ENCODE results near the gene WDR6.

Gene WDR6

DNA sequence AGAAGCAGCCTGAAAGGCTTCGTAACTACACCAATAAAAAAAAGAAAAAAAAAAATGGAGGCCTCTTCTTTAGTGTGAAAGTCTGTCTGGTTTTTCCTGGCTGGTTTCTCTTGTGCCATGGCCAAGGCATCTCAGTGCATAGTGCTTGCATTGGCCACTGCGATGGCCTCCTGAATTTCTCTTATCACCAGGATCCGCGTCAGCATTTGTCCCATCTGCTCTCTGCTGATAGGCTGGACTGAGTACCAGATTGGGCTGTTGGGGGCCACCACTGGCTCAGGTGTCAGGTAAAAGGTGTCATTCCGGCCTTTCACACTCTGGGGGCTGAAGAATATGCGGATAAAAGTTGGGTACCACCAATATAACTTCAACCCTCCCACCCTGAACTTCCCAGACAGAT lies 23.1 kb downstream of the WDR6 start:
- DNase-seq, result no peak

DNA sequence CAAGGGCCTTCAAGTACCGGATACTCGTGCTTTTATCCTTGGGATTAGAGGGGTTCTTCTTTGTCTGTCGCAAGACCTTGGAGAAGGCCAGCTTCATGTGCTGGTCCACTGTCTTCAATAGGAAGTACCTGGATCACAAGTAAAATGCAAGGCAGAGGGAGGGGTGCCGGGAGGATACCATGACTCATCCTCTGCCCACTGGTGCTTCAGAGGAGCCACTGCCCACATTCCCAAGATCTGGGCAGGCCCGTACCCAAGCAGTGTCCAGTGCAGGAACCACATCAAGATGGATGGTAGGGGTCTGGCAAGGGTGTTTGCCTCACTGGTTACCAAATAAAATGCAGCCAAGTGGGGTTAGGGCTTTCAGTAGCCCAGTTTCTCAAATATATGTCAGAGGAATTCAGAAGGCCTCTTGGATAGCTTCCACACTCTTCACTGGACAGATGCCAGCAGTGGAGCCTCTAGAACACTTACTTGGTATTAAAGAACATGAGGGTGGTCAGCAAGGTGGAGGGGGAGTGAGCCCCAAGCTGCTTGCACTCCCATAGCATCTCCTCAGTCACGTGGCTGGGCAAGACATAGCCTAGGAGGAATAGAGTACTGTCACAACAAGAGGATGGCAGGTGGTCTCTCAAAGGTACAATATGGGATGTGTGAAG lies 25.6 kb downstream of the WDR6 start:
- DNase-seq, result no peak

DNA sequence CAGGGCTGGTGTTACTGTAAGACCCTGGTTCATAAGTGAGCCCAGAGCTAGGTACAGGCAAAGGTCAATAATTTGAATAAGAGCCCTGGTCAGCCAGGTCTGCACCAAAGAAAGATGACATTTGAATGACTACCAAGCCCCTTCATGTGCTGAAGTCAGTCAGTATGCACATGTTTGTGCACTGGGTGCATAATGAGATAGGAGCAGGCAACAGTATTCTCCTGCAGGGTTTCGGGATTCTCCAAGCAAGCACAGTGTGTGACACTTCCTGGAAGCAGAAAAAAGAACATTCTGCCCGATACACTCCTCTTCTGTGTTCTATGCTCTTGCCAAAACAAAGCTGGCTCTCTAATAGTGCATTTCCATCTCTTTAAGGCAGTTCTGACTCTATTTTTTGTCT lies 27.5 kb downstream of the WDR6 start:
- no peak for DNase-seq

DNA sequence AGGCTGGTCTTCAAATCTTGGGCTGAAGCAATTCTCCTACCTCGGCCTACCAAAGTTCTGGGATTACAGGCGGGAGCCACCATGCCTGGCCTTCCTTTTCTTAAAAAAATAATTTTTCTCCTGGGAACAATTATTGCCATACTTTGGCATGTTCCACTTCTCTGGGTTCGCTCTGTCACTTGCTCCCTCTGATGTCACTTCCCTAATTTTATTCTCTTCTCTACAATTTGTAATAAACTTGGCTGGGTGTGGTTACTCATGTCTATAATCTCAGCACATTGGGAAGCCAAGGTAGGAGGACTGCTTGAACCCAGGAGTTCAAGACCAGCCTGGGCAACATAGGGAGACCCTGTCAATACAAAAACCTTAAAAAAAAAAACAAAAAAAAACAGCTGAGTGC lies 28.1 kb downstream of the WDR6 start:
- DNase-seq, result no peak

DNA sequence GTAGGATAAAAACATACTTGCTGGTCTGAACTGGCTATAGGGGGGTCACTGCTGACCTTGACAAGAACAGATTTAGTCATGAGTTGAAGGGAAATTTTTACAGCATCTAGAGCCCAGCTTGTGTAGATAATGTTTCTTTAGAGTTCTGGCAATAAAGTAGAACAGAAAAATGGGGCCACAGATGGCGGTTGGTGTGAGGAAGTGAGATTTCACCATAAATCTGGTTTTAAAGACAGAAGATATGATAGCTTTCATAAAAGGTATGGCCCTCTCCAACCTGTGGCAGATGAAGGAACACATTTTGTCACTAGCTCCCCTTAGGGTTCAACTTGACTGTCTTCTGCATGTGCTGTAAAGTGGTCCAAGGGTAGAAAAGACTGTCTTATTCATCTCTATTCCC lies 46.4 kb downstream of the WDR6 start:
- DNase-seq, result no peak

DNA sequence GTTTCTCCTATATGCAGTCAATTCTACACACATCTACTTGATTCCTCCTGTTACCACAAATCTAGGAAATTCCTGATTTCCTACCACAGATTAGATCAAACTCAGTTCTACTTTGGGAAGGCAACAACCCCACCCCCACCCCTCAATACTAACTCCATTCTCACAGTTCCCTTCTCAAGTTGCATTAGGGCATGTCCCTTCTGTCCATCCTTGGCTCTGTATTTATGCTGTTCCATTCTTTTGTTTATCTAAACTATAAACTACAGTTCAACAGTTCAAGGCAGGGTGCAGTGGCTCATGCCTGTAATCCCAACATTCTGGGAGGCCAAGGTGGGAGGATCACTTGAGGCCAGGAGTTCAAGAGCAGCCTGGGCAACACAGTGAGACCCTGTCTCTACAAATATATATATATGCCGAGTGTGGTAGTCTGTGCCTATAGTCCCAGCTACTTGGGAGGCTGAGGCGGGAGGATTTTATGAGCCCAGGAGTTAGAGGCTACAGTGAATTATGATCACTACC lies 47.2 kb downstream of the WDR6 start:
- DNase-seq, result no peak

DNA sequence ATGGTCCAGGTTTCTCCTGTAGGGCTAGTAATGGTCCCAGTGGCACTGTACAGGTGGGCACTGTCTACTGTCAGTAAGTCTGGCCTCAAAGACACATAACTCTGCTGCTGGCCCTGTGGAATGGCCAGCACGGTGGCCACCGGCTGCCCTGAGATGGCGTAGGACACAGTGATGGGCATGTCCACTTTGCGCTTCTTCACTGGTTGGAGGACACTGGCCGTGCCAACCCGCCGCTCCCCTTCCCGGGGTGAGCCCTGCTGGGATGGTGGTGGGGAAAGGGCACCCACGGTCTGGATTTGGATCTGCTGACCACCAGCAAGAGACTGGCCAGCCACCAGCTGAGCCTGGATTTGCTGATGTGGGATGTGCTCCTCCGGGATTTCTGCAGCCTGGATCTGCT lies 50.1 kb downstream of the WDR6 start:
- no peak for DNase-seq

DNA sequence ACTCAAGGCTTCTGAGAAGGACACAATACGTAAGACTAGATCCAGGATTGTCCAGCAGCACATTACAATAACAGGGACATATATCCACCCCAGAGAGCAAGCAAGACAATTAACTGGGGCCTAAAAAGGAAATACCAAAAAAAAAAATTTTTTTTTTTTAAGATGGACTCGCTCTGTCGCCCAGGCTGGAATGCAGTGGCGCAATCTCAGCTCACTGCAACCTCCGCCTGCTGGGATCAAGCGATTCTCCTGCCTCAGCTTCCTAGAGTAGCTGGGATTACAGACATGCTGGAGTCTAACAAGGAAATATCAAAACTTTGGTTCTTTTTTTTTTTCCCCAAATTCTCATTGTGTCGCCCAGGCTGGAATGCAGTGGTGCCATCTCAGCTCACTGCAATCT lies 50.8 kb downstream of the WDR6 start:
- no peak for DNase-seq
